GM21737 (cell line): Measurements from ENCODE around the gene INSC.

Source experiments
- ATAC-seq: cut with Tn5 transposase; IDR thresholded peaks from one replicate; pipeline ENCODE4 v1.9.1; 2021; ENCODE audit warnings: mild to moderate bottlenecking, moderate library complexity; ENCODE audit not compliant: unreplicated experiment

The INSC gene

DNA sequence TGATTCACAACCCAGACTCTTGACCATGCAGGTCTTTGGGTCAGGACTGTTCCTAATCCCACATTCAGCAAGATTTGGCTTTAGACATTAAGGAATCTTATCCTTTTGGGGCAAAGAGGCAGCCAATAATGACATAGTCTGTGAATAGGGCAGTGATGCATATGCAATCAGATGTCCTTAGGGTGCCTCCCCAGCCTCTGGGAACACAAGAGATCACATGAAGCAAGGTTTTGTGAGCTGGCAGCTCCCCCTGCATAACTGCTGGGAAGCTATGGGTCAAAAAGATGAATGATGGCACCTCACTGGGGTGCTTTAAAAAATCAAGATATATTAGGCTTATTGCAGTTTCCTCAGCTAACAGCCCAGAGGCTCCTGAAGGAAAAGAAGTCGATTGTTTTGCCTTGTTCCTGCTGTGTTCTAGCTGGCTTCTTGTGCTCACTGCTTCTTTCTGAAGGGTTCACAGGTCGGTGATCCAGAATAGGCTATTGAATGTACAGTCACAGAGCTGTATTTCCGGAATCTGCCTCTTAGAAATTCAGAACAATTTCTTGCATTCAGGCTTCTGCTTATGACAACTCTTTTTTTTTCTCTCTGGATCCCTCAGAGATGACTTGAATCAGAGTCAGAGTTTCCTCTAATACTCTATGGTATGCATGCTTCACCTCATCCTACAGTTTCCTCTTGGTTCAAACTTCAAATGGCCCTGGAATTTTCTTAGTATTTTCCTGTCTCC, 31.7 kb downstream of the INSC start:
- ATAC-seq, result no peak

DNA sequence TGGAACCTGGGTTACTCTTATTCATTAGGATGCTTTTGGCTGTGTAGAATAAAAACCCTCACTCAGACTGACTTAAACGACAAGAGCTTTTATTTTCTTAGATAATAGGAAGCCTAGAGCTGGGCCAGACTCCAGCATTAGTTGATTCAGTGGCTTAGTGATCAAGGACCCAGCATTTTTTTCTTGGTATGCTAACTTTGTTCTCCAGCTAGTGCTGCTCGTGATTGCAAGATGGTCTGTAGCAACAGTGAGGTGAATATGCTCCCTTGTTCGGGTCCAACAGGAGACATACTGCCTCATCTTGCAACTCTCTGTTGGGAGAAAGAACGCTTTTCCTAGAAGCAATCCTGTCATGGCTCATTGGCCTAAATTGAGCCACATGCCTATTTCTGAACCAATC, 33.4 kb downstream of the INSC start:
- no peak for ATAC-seq

- ATAC-seq, result no peak
These were observed 34.3 kb downstream of the INSC start for GRCh38 chr11:15149050-15149449.

DNA sequence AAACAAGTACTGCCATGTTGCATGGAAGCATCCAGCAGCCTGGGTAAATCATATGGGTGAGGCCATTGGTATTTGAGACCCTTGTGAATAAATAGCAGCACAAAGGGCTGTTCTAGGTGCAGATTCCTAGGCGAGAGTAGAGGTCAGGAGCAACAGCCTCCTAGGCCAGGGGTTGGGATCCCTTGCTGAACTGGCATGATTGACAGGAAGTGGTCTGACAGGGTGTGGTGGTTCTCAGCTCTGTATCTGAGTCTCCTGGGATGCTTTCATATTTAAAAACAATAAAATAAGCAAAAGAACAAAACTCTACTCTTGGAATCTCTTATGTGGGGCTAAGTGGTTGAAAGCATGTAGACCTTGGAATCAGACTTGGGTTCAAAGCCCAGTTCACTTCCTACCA, 35.8 kb downstream of the INSC start:
- no peak for ATAC-seq

GRCh38 chr11:15153231-15153630, 38.5 kb downstream of the INSC start:
- ATAC-seq, result no peak

DNA sequence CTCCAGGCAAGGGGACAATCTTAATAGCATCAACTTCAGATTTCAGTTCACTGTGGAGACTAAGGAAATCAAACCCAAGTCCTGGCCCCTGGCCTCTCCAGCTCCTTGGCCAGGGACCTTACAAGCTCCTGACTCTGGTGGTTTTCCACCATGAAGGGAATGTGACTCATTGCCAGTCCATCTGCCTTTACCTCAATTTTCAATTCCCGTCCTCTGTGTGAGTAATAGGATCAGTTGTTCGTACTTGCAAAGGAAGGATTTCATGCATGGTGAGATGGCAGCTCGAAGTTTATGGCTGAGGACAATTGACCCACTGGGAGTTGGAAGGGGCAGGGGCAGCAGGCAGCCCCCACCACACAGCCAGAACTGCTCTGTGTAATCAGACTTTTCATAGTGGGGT, 42.5 kb downstream of the INSC start:
- ATAC-seq, result no peak

GRCh38 chr11:15157606-15158137, 42.9 kb downstream of the INSC start:
- no peak for ATAC-seq

DNA sequence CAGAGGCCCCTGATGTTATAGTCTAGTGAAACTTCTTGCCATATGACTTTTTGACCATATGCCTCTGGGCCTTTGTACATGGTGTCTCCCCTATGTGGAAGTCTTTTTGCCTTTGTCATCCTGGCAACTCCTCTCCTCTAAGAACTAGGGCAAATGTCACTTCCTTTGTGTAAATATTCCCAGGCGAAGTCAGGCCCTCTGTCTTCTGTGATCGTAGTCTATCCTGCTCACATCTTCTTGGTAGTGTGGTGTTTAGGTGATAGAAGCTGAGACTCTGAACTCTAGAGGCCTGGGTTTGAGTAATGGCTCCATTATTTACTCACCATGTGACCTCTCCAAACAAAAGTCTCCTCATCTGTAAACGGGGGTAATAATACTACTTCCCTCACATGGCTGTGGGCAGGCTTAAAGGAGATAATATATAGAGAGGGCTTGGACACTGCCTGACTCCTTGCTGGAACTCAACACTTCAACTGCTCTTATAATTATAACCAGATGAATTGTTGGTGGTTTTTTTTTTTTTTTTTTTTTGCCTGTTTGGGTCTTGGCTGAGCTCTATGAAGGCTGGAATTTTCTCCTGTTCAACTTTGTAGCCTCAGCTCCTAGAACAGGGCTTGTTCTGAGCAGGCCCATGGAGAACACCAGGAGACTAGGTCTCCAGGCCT, 43.8 kb downstream of the INSC start:
- no peak for ATAC-seq

DNA sequence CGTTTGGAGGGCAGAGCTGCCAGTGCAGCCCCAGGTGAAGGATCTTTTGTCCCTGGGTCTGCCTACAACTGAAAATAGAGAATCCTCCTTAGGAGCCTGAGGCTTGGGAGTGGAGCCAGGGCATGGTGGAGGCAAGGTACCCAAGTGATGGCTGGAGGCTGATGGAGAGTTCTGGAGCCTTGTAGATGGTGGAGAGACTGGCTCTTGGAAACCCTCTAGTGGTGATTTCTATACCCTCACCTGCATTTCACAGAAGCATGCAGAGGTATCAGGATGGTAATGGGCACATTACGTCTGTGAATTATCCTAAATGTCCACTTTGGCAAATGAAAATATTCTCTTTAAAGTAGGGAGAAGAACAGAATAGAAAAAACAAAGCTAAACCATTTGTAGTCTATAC, 44.4 kb downstream of the INSC start:
- ATAC-seq, result no peak

- no peak for ATAC-seq
These were observed 47.1 kb downstream of the INSC start for GRCh38 chr11:15161790-15162189.

GRCh38 chr11:15163136-15163535, 48.4 kb downstream of the INSC start:
- ATAC-seq, result no peak

DNA sequence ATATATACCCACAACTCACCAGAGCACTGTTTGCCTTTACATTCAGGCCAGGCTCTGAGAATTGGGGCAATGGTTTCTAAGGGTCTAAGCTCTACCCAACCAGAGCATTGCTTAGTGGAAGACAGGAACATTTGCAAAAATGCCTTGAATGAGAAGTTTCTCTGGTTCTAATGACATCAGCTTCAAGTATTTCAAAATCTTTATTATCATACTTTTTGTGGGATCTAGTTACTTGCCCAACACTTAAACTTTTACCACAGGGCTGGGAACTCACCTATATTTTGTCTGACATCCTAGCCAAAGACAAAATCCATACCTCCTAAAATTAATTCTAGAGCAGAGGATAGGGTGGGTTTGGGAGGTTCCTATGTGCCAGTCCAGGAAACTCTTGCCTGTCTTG, 51.5 kb downstream of the INSC start:
- ATAC-seq, result no peak

DNA sequence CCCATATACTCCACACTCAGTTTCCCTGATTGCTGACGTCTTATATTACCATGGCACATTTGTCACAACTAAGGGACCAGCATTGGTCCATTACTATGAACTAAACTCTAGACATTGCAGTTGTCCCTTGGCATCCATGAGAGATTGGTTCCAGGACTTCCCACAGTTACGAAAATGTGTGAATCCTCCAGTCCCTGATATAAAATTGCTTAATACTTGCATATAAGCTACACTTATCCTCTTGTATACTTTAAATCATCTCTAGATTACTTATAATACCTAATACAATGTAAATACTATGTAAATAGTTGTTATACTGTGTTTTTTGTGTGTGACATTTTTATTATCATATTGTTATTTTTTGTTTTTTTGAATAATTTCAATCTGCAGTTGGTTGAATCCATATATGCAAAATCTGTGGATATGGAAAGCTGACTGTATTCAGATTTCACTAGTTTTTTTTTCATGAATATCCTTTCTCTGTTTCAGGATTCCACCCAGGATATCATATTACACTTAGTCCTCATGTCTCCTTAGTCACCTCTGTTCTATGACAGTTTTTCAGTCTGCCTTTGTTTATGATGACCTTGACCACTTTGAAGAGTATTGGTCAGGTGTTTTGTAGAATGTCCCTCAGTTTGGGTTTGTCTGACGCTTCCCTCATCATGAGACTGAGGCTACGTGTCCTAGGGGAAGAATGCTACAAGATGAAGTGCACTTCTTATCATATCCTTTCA, 55.3 kb downstream of the INSC start:
- ATAC-seq, result no peak

DNA sequence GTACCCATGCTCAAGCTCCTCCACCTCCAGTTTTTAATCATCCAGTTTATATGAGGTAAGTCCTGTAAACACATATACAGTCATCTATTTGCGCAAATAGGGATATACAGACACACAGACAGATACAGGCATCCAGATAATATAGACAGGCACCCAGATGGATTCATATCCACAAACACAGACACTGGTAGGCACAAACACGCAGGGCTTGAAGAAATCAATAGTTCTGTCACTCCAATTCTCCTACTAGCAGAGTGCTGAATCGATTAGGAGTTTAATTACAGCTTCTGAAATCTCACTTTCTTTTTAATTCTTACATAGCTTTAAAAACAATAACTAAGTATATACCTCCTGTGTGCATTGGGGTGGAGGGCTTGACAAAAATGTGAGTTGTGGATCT, 56.0 kb downstream of the INSC start:
- no peak for ATAC-seq

DNA sequence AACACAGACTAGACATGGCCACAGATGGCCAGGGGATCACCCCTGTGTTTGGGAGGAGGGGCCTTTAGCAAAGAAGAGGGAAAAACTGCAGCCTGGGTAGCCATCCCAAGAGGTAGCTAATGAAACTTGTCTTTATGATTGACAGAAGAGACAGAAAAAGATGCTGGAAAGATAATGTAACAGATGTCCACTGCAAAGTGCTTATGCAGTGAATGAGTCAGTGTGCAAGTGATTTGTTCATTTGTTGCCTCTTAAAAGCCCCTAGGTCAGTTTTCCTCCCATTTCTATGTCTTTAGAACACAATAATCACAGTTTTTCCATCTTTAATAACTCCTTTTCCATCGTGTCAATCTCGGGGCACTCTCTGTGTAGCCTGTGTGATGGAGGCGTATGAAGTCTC, 57.2 kb downstream of the INSC start:
- ATAC-seq, result no peak

- ATAC-seq, result no peak
These were observed 61.1 kb downstream of the INSC start for GRCh38 chr11:15175831-15176230.

DNA sequence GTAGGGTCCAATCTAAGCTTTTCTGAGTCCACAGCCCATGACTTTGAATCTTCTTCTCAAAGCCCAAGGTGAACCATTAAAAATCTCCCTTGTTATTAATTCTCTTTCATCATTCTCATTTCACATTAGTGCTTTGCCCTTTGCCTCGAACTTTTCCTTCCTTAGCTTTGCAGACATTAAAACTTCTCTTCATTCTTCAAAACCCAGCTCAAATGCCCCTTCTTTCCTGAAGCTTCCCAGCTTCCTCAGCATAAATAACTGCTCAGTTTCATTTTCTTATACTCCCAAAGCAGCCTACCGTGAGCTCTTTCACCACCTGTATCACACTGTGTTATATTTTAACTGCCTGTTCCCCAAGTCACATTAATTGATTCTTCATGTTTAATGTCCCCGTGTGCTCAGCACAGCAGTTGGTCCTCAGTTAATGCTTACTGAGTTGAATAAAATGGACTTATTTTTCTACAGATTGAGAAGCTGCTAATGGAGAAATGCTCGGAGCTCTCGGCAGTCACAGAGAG, 62.0 kb downstream of the INSC start:
- ATAC-seq, result no peak

DNA sequence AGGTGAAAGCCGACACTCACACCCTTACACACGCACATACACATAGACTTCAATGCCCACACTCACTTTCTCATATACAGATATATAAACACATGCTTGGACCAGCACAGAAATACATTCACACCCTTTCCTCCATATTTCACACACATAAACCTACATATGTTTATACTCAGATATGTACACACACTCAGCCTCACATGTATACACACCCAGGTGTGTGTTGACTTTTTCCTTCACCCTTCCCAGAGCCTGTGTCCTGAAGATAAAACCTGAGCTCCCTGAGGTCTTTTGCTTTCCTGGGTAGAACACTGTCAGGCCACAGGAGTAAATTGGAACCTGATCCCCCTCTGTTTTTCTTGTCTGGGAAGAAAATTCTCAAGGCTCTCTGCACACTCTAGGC, 62.8 kb downstream of the INSC start:
- ATAC-seq, result no peak

DNA sequence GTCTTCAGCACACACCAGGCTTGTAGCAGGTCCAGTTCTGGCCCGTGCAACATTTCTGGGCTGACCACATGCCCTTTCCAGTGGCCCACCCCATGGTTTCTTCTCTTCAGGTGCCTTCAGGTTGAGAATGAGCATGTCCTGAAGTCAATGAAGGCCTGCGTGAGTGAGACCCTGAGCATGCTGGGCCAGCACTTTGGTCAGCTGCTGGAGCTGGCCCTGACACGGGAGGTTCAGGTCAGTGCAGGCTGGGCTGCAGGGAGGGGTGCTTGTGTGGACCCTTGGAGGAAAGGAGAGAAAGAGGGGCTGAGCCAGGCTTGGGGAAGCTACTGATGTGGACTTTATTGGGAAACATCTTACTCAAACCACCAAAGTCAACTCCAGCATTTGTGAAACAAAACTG, 63.5 kb downstream of the INSC start:
- ATAC-seq, result no peak

DNA sequence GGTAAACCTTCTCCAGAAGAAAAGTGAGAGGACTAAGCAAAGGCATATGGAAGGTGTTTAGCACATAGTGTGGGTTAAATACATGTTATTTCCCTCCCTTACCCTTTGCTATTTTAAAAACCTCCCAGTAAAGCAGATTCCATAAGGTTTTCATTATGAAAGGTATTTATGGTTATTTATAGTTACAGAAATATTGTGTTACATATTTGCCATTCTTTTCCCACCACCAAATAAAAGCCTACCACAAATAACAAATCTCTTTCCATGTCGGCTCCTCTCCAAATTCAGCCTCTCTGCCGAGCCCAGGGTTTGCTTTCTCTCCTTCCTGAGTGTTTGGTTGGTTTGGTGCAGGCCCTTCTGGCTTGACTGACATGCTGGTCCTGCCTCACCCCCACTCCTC, 64.4 kb downstream of the INSC start:
- ATAC-seq, result no peak

DNA sequence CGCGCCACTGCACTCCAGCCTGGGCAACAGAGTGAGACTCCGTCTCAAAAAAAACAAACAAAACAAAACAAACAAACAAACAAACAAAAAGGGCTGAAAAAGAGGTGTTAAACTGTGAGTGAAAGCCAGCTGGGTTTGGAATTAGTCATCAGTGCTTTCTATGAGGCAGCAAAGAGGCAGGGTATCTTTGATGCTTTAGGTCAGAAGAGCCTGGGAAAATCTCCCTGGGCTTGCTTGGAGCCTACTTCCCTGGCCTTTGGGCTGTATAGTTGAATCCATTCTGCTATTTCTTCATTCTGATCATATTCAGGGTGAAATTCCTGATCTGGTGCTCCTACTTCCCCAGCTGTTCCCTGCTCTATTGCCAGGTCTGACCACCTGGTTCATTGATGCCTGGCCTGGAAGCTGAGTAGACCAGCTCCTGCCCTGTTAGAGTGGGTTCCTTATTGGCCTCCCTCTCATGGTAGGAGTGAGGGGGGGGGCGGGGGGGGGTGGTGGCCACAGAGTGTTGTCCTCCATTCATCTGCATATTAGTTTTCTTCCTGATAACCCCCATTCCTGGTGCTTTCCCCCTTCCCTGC, 65.6 kb downstream of the INSC start:
- ATAC-seq, result no peak
